GM12891 (cell line): ENCODE data around the gene MYO5C.
A peak's percentile ranks its signal among the peaks of the same experiment; 100 is the strongest.
"Not testable (repeated sequence)": the region's sequence is repeated elsewhere in the genome, so short reads cannot be mapped to it uniquely, and the experiment has no call there.

Source experiments
- DNase-seq: peaks from one replicate; pipeline ENCODE4 v3.0.0; 2011; ENCODE audit warnings: low spot score; ENCODE audit not compliant: insufficient read length
- FAIRE-seq: peaks from 2 replicates; lab custom pipeline; 2011; peaks lifted over from hg19 to GRCh38; lab: Jason Lieb, UNC
- PAX5 ChIP-seq: IDR thresholded peaks from 2 replicates; pipeline ENCODE4 v1.6.1; 2011; ENCODE audit warnings: low read length, moderate library complexity, mild to moderate bottlenecking; ENCODE audit not compliant: insufficient read depth, severe bottlenecking
- POLR2A ChIP-seq: IDR thresholded peaks from 2 replicates; pipeline ENCODE4 v1.6.1; 2011; ENCODE audit warnings: low read depth, low read length, control low read depth
- POLR2AphosphoS5 ChIP-seq: IDR thresholded peaks from 2 replicates; pipeline ENCODE4 v1.6.1; 2011; ENCODE audit warnings: low read depth, low read length, control low read depth
- POU2F2 ChIP-seq: IDR thresholded peaks from 2 replicates; pipeline ENCODE4 v1.6.1; 2011; ENCODE audit warnings: low read depth, mild to moderate bottlenecking, control low read depth, low read length, moderate library complexity
- SPI1 ChIP-seq: IDR thresholded peaks from 2 replicates; pipeline ENCODE4 v1.6.1; 2011; ENCODE audit warnings: low read depth, low read length, control low read depth
- TAF1 ChIP-seq: IDR thresholded peaks from 2 replicates; pipeline ENCODE4 v1.6.1; 2011; ENCODE audit warnings: low read depth, low read length, control low read depth

Gene MYO5C

DNA sequence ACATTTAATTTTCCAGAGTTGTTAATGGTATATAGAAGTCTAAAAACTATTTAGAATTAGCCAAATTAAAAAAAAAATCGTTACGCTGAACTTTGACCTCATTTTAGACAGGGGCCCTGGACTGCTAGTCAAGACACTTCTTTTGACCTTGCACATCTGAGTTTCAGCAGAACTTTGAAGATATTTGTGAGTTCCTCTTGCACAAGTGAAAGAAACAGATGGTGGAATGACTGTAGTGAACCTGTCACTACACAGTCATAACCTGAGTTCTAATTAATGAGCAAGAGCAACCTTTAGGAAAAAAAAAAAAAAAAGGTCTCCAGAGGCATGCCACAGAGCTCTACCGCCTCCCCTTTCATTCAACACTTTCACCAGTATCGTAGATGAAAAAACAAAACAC, 5.3 kb downstream of the MYO5C start:
- TF ChIP-seq SPI1 = peak; percentile 39; the same call in 1 of the 2 replicates
- no peak for TF ChIP-seq POLR2AphosphoS5
- FAIRE-seq = no peak
- peak; percentile 30 for DNase-seq

DNA sequence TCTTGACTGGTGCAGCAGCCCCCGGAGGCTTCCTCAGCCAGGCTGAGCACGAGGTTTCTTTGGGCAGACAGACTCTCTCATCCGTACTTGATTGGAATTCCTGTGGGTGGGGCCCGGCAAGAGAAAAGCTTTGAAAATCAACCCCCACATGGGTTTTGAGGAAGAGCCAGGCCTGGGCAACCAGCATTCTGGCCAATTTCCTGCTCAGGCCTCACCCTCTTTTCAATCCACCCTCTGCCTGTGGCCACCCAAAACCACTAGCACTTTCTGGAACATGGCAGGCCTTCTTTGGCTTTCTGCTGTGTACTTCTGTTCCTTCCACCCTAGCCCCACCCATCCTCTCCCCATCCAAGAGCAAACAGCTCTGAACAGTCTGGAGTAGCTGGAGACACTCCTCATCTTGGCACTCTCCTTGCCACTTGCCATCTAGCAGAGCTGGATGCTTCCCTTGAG, 5.9 kb downstream of the MYO5C start:
- FAIRE-seq = no peak
- DNase-seq = no peak
- no peak for TF ChIP-seq POLR2AphosphoS5
- no peak for TF ChIP-seq TAF1
- TF ChIP-seq POU2F2 = no peak
- TF ChIP-seq PAX5 = no peak
- no peak for TF ChIP-seq POLR2A
- TF ChIP-seq SPI1 = no peak

DNA sequence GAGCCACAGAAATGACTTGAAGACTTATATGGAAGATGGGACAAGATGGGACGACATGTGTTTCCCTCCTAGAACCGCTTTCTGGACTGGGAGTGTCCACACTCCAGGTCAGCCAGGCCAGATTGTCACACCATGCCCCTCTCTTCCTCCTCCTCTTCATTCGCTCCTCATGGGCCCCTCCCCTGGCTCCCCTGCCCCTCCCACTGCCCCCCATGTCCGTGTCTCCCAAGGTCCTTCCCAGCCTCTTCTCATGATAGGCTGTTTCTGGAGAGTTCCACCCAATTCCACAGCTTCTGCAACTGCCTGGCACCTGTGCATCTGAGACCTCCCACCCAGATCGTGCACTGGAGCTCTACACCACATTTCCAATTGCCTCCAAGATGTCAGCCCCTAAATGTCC, 6.6 kb downstream of the MYO5C start:
- no peak for DNase-seq
- no peak for FAIRE-seq
- no peak for TF ChIP-seq TAF1
- TF ChIP-seq POU2F2 = no peak
- no peak for TF ChIP-seq SPI1
- TF ChIP-seq POLR2AphosphoS5 = no peak
- no peak for TF ChIP-seq POLR2A
- no peak for TF ChIP-seq PAX5

DNA sequence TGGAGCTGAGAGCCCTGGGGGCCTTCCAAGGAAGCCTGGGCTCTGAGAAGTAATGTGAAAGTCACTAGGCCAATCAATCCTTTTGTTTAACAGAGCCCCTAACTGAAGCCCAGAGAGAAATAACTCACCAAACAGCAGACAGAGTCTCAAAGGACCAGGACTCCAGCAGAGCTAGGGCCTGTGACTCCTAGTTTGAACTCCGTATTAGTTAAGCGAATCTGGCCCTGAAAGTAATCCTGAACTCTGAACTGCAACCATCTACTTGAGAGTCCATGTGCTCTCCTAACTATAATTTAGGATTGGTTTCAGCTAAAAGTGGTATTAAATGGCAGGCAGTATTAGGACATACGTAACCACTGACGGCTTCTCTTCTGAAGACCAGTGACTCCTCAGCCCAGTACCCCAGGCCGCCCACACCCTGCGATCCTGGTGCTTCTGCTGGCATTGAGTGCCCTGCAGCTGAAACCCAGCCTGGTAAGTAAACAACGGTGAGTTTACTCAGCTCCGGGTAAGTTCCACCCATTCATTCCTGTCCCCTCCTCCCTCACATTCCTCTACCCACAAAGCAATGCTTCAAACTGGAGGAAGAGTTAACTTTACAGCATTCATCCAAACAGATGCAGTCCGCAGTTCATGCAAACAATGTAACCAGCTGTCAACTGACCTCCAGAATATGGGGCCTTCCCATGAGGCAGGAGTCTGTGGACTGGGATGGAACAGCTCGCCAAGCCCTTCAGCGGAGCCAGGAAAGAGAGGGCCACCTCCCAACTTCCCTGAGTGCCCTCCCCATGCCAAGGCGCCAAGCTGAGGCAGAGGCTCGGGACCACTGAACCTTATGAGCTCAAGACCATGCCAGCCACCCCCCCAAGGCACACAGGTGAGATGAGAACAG, 7.3 kb downstream of the MYO5C start:
- TF ChIP-seq POLR2AphosphoS5 = no peak
- TF ChIP-seq TAF1 = no peak
- TF ChIP-seq POLR2A = no peak
- no peak for TF ChIP-seq PAX5
- TF ChIP-seq SPI1 = no peak
- no peak for TF ChIP-seq POU2F2
- FAIRE-seq = no peak
- DNase-seq = no peak

DNA sequence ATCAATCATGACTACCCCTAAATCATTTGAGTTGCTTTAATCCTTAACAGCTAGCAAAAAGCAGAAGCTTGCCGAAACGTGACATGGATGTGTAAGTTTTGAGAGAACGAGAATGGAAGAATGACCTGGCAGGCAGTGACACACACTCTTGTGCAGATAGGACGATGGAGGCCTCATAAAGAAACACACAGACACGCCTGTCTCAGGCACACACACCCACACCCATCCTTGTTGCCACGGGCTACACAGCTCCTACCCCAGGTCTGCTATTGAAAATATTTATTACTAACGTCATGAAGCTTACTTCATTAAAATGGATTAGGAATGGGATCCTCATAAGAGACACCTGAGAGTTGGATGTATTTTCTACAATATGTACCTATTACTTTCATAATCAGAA, 8.5 kb downstream of the MYO5C start:
- DNase-seq = no peak
- FAIRE-seq = no peak
- TF ChIP-seq POLR2AphosphoS5 (no peak), POLR2A (no peak), PAX5 (no peak), SPI1 (no peak), POU2F2 (no peak)

DNA sequence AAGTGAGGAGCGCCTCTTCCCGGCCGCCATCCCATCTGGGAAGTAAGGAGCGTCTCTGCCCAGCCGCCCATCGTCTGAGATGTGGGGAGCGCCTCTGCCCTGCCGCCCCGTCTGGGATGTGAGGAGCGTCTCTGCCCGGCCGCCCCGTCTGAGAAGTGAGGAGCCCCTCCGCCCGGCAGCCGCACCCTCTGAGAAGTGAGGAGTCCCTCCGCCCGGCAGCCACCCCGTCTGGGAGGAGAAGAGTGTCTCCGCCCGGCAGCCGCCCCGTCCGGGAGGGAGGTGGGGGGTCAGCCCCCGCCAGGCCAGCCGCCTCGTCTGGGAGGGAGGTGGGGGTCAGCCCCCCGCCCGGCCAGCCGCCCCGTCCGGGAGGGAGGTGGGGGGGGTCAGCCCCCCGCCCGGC, 9.7 kb downstream of the MYO5C start:
- FAIRE-seq, DNase-seq: not testable (repeated sequence)

DNA sequence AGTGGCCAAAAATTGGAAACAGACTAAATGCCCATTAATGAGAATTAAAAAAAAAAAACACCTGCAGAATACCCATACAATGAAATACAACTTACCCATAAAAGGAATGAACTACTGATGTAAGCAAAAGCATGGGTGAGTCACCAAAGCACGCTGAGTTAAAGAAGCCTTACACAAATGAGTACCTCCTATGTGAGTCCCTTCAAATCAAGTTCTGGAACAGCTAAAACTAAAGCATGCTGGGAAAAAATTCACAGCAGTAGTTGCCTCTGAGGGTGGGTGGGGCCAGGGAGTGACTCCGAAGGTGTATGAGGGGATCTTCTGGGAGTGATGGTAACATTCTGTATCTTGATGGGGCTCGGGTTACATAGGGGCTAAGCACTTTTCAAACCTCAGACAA, 11.4 kb downstream of the MYO5C start:
- FAIRE-seq (no peak), DNase-seq (no peak)
- TF ChIP-seq SPI1 = no peak
- no peak for TF ChIP-seq POLR2A
- TF ChIP-seq TAF1 = no peak
- no peak for TF ChIP-seq POLR2AphosphoS5
- TF ChIP-seq POU2F2 = no peak
- no peak for TF ChIP-seq PAX5

DNA sequence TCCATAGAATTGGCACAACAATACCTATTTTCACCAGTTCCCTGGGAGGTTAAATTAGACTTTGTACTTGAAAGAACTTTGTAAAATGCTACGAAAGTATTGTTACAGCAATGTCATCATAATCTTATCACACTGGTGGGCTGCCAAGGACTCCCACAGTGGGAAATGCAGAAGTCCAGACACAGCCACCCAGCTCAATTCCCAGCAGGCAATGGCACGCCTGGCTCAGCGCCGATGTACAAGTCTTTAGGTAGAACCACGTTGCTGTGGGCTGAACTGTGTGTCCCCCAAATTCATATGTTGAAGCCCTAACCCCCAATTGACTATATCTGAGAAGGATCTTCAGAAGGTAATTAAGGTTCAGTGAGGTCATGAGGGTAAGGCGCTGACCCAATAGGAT, 12.3 kb downstream of the MYO5C start:
- DNase-seq (no peak), FAIRE-seq (no peak)
- no peak for TF ChIP-seq SPI1
- no peak for TF ChIP-seq PAX5
- no peak for TF ChIP-seq POLR2AphosphoS5
- no peak for TF ChIP-seq TAF1
- no peak for TF ChIP-seq POU2F2
- no peak for TF ChIP-seq POLR2A

DNA sequence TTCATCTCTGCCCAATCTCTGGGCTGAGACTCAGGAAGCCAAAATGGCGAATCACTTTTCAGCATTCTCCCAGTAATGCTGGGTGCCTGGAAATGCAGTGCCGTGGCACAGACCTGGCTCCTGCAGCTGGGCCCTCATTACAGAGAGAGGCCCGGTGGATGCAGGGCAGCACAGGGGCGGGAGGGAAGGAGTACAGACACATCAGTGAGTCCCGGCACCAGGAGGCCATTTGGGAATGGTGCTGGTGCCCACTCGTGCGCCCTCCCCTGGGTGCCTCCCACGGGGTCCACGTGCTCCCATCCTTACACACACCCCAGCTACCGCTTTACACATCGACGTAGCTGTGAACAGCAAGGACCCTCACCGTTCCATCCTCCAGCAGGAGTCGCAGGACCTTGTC, 13.2 kb downstream of the MYO5C start:
- DNase-seq (no peak), FAIRE-seq (no peak)
- TF ChIP-seq POLR2AphosphoS5 (no peak), SPI1 (no peak), PAX5 (no peak), POU2F2 (no peak), POLR2A (no peak), TAF1 (no peak)
